HG03558 (cell line): Measurements from ENCODE around the gene GALNT2.

Source experiments
- ATAC-seq: cut with Tn5 transposase; IDR thresholded peaks from one replicate; pipeline ENCODE4 v1.9.1; 2021; ENCODE audit warnings: moderate number of reproducible peaks; ENCODE audit not compliant: unreplicated experiment; ENCODE audit errors: extremely low read depth

GALNT2 gene

DNA sequence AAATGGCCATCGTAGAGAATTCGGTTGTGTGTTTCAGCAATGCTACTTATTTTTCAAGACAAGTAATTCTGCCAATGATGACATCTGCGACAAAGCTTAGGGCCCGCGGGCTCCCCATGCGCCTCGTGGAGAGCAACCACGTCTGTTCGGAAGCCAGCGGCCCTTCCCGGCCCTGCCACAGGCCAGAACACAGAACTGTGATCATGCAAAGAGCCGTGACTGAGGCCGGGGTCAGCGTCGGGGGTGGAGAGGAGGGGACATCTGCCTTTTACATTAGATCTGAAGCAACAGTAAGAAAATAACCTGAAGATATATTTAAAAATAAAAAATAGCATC lies 255.4 kb downstream of the GALNT2 start:
- ATAC-seq: no peak

DNA sequence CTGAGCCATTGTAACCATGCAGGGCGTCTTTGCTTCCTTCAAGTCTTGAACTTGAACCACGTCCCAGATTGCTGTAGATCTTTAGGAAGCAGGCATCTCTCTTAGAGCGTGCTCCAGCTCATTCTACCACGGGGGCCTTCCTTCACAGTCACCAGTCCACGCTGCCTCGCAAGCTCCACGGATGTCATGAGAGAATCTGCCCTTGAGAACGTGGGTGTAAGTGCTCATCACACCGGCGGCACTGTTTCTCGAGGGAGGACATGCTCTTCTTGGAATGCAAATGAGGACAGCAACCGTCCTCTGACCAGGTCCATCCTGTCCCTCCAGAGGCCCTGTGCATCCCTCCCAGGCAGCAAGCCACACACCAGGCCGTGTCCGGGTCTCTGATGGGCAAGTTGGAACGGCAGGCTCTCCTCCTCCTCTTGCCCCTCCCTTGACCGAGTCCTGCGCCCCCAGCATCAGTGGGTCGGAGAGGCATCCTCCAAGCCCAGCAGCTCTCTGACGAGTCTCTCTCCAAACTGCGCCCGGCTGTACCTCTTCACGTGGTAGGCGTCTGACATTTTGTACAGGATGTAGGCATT lies 256.0 kb downstream of the GALNT2 start:
- no peak for ATAC-seq

DNA sequence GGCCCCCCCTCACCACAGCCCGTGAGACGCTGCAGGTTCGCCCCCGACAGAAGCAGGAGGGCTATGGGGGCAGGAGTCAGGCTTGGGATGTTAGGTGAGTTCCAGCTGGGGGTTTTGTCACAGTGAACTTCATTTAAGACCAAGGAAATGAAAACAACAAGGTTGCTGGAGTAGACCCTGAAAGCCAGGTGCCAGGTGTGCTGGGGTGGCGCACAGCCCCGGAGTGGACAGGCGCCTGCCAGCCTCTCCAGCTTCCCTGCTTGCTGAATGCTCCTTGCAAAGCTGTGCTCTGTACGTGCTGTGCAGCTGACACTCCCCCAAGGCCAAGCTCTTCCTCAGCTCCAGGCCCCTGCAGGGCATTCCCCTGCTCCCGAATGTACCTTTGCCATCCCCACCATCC lies 256.6 kb downstream of the GALNT2 start:
- no peak for ATAC-seq

DNA sequence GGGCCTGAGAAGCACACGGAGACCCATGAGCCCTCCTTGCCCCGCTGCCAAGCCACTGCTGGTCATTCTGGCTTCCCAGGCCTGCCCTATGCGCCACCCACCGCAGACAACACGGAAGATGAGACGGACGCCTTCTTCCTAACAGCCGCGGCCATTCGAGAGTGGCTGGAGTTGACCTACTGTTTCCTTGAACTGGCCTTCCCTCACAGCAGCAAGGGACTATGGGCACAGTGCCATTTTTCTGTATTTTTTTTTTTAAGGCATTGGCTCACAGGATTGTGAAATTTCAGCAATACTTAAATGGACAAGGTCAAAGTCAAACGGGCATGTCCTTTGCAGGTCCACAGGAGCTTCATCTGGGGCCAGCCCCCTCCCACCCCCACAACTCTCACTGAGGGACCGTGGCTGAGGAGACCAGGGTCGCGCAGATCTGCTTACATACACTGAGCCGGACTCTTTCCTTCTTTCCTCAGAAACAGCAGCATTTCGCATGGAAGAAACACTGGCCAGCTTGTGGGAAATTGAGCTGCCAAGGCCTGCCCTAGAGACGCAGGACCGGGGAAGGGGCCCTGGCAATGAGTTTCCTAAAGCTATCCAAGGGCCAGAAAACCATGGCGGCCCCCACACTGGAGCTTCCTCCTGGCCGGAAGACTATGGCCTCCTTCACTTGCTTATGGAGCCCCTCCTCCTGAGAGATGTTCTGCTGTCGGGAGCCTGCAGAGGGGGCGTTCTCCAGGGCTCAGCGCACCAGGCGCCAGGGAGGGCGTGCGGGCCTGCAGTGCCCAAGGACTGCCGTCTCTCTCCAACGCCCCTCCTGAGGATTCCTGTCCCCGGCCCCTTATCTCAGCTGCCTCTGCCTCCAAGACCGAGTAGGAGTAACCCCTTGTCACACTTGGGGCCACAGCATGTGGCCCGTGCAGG lies 260.2 kb downstream of the GALNT2 start:
- ATAC-seq: no peak

DNA sequence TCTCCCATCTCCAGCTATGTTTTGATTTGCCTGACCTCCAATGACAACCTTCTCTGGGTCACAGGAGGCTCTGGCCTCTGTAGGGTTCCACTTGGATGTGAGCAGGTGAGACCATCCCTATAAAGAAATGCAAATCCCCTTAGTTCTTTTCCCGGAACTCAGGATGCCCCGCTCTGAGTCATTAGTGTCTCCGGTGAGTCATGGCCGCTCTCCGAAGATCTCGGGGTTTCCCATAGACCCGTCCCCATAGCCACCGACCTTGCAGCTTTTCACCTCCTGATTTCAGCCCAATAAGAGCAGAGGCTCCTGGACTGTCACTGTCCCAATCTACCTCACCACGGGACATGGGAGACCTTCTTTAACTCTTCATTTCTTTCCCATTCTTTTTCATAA lies 260.9 kb downstream of the GALNT2 start:
- no peak for ATAC-seq

DNA sequence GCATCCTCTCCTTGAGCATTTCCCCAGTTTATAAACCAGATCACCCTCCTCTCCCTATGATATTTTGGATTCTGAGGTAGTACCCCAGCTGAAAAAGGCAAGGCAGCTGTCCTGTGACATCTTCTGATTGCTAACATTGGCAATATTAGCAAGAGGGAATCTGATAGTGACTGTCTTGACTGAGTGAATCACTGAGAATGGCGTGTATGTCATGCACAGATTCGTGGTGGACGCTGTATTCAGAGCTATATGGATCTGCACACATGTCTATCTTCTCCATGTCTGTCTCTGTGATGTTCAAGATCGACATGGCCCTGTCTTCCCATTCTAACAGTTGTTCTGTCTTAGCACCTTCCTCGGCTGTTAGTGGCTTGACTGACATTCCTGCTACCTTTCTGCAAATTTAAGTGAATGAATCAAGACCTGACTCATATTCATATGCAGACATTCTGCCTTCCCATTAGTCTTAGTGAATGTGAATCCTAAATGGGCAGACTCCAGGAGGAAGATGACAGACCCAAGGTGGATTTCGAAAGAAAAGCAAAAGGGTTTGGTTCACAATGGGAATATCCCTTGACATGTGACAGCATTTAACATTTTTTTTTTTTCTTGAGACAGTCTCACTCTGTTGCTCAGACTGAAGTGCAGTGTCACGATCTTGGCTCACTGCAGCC lies 261.4 kb downstream of the GALNT2 start:
- no peak for ATAC-seq

DNA sequence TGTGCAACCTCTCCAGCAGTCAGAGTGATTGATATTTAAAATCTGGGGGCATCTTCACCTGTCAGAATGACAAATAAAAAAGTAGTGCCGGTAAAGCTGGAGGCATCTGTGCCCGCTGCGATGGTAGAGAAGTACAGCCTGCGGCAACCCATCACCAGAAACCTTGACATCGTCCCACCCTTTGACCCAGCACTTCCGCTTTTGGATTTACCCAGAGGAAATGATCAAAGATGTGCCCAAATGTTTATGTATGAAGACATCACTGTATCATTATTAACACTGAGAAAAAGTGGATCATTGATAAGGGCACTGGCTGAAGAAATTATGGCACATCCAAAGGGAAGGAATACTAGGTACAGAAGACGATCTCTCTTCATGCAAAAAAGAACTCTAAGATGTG lies 263.1 kb downstream of the GALNT2 start:
- no peak for ATAC-seq
